ENCODE data around the gene MINDY4. TPM values are rescaled to one million over a fixed set of nuclear protein-coding genes. Genes with fewer than 3 reads are reported as not detected.
A peak's percentile ranks its signal among the peaks of the same experiment; 100 is the strongest.

MINDY4 gene
- total and polyA plus RNA-seq, 4 donors, result 0.93 to 6.1 (median 1.9) TPM

- no peak for TF ChIP-seq REST (IDR thresholded peaks at IDR 0.05)
- TF ChIP-seq TAF1 (conservative IDR thresholded peaks at IDR 0.05), result no peak
- no peak for TF ChIP-seq GABPA (IDR thresholded peaks at IDR 0.05 in 1 of 2, conservative IDR thresholded peaks at IDR 0.05 in 1 of 2)
- TF ChIP-seq NR2F2 (IDR thresholded peaks at IDR 0.05), result peak; percentile 99
These were observed 9.7 kb upstream of the MINDY4 start (continued) for GRCh38 chr7:30761214-30762156.

DNA sequence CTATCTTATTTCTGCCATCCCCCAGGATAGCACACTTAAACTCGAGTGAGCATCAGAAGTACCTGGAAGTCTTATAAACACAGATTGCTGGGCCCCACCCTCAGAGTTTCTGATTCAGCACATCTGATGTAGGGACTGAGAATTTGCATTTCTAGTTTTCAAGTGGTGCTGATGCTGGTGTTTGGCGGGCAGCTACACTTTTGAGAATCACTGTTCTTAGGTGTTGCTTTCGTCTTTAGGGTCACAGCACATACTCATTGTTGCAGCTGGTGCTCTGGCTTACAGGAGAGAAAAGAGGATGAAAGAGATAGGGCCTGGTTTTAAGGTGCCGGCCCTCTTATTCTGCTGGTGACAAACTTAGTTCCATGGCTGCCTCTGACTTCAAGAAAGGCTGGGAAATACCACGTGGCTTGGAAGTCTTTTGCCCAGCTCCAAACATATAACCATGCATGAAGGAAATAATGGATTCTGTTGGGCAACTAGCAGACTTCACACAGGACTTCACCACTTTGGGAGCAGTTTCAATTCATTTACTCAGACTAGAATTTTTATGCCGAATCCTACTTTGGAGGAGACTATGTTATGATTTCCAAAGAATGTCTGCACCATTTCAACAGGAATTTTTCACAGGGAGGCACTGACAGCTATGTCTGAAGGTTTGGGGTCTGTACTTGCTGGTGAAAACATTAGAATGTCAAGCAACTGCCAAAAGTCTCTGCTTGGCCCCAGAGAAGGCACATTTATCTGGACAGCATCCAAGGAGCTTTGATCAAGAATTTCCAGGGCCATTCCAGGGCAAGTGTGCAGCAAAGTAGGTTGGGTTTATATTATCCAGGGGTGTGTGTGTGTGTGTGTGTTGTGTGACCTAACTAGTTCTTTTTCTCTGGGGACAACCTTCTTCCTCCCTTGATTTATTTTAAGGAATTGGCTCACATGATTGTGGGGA, 6.9 kb upstream of the MINDY4 start:
- TF ChIP-seq TAF1 (conservative IDR thresholded peaks at IDR 0.05) (no peak), REST (IDR thresholded peaks at IDR 0.05) (no peak), HNF4G (IDR thresholded peaks at IDR 0.05) (no peak), FOXA1 (IDR thresholded peaks at IDR 0.05) (no peak), SP1 (IDR thresholded peaks at IDR 0.05) (peak; percentile 58), NR2F2 (IDR thresholded peaks at IDR 0.05) (peak; percentile 90), RXRA (IDR thresholded peaks at IDR 0.05) (peak; percentile 13 to 69), CTCF (IDR thresholded peaks at IDR 0.05; ENCODE audit: low read depth, low read length, missing input control) (no peak), RAD21 (IDR thresholded peaks at IDR 0.05) (no peak), JUND (IDR thresholded peaks at IDR 0.05) (no peak), GABPA (IDR thresholded peaks at IDR 0.05 in 1 of 2, conservative IDR thresholded peaks at IDR 0.05 in 1 of 2) (no peak), FOXA2 (IDR thresholded peaks at IDR 0.05) (no peak), EGR1 (IDR thresholded peaks at IDR 0.05; ENCODE audit: low read depth in 2 of 2) (no peak), HNF4A (conservative IDR thresholded peaks at IDR 0.05) (no peak), YY1 (IDR thresholded peaks at IDR 0.05) (no peak)
- TF ChIP-seq, protein P1, sequence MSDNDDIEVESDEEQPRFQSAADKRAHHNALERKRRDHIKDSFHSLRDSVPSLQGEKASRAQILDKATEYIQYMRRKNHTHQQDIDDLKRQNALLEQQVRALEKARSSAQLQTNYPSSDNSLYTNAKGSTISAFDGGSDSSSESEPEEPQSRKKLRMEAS (IDR thresholded peaks at IDR 0.05), result no peak
- TF ChIP-seq, protein P2, sequence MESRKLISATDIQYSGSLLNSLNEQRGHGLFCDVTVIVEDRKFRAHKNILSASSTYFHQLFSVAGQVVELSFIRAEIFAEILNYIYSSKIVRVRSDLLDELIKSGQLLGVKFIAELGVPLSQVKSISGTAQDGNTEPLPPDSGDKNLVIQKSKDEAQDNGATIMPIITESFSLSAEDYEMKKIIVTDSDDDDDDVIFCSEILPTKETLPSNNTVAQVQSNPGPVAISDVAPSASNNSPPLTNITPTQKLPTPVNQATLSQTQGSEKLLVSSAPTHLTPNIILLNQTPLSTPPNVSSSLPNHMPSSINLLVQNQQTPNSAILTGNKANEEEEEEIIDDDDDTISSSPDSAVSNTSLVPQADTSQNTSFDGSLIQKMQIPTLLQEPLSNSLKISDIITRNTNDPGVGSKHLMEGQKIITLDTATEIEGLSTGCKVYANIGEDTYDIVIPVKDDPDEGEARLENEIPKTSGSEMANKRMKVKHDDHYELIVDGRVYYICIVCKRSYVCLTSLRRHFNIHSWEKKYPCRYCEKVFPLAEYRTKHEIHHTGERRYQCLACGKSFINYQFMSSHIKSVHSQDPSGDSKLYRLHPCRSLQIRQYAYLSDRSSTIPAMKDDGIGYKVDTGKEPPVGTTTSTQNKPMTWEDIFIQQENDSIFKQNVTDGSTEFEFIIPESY (IDR thresholded peaks at IDR 0.05), result no peak
- TF ChIP-seq, protein P3, sequence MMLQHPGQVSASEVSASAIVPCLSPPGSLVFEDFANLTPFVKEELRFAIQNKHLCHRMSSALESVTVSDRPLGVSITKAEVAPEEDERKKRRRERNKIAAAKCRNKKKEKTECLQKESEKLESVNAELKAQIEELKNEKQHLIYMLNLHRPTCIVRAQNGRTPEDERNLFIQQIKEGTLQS (IDR thresholded peaks at IDR 0.05), result no peak
- WGBS, result 87% methylated on average over 6 of the region's 6 CpGs
- Histone ChIP-seq H3K27me3 (ENCODE audit: control insufficient read depth in 4 of 4, insufficient read depth in 4 of 4, low read length in 3 of 4) (no peaks in the 10 kb centered on the region), H3K4me3 (ENCODE audit: low read depth in 1 of 3, low read length in 3 of 3) (no peak overlapping the region), H3K4me1 (ENCODE audit: control insufficient read depth in 4 of 4, insufficient read depth in 4 of 4, low read length in 3 of 4) (no peaks in the 10 kb centered on the region), H3K36me3 (ENCODE audit: control insufficient read depth in 4 of 4, insufficient read depth in 3 of 4, low read depth in 1 of 4, low read length in 3 of 4) (no peaks in the 10 kb centered on the region), H3K9me3 (ENCODE audit: control insufficient read depth in 4 of 4, low read length in 3 of 4) (no peaks in the 10 kb centered on the region), H3K27ac (ENCODE audit: low read depth in 1 of 2, low read length in 2 of 2) (no peak overlapping the region), H3K9ac (ENCODE audit: low read depth in 1 of 2, low read length in 2 of 2) (no peak overlapping the region)
- DNase-seq (ENCODE audit: low spot score), result no peak
